OCI-LY3 (cell line): ENCODE data around the gene GRIK4.
"Not testable (repeated sequence)": the region's sequence is repeated elsewhere in the genome, so short reads cannot be mapped to it uniquely, and the experiment has no call there.

Source experiments
- H2AFZ ChIP-seq: fragments of 200-600, 300-600 bp; shearing (Covaris generic); 2 replicates; pipeline ENCODE4 v1.6.0; 2014; ENCODE audit warnings: antibody characterized with exemption, low read depth, low read length
- H3K27ac ChIP-seq: fragments of 200-600, 300-600 bp; sonication (generic); 2 replicates; pipeline ENCODE4 v1.5.1; 2014; ENCODE audit warnings: mild to moderate bottlenecking, low read length, moderate library complexity, mixed read lengths
- H3K27me3 ChIP-seq: fragments of 200-600, 300-600 bp; sonication (generic); 2 replicates; pipeline ENCODE4 v1.6.1; 2014; ENCODE audit warnings: low read depth, low read length, mixed read lengths
- H3K36me3 ChIP-seq: fragments of 200-600, 300-600 bp; sonication (generic); replicated peaks from 2 replicates; pipeline ENCODE3; 2014; ENCODE audit warnings: low read depth, low read length, mixed read lengths
- H3K4me1 ChIP-seq: fragments of 300-600, 200-600 bp; sonication (generic); 2 replicates; pipeline ENCODE4 v1.6.1; 2014; ENCODE audit warnings: low read length, mixed read lengths
- H3K4me2 ChIP-seq: fragments of 200-600, 300-600 bp; sonication (generic); 2 replicates; pipeline ENCODE4 v1.6.1; 2014; ENCODE audit warnings: low read length, mixed read lengths
- H3K4me3 ChIP-seq: fragments of 300-600, 200-600 bp; sonication (generic); 2 replicates; pipeline ENCODE4 v1.5.1; 2014; ENCODE audit warnings: antibody characterized with exemption, mild to moderate bottlenecking, low read length, moderate library complexity
- H3K79me2 ChIP-seq: fragments of 300-600, 200-600 bp; shearing (Covaris generic); 2 replicates; pipeline ENCODE4 v1.6.1; 2014; ENCODE audit warnings: mild to moderate bottlenecking, low read length, mixed read lengths
- H3K9ac ChIP-seq: fragments of 300-600, 200-600 bp; shearing (Covaris generic); 2 replicates; pipeline ENCODE4 v1.6.0; 2014; ENCODE audit warnings: mild to moderate bottlenecking, low read length, moderate library complexity
- H3K9me3 ChIP-seq: fragments of 200-600, 300-600 bp; shearing (Covaris generic); 2 replicates; pipeline ENCODE4 v1.6.1; 2014; ENCODE audit warnings: low read length, mixed read lengths; ENCODE audit not compliant: insufficient read depth
- H4K20me1 ChIP-seq: fragments of 200-600, 300-600 bp; sonication (generic); 2 replicates; pipeline ENCODE4 v1.6.1; 2016; ENCODE audit warnings: low read length, mixed read lengths; ENCODE audit not compliant: insufficient read depth
- EZH2phosphoT487 ChIP-seq: fragments of 200-600 bp; shearing (Covaris generic); IDR thresholded peaks from 2 replicates; pipeline ENCODE4 v1.6.1; 2018; ENCODE audit warnings: antibody characterized with exemption, mixed run types, low read depth
- TF ChIP-seq, protein P1 (sequence below): fragments of 200-600, 300-600 bp; sonication (generic); IDR thresholded peaks from 2 replicates; pipeline ENCODE4 v1.5.1; 2014; ENCODE audit warnings: antibody characterized with exemption, low read length, low read depth

Gene GRIK4

DNA sequence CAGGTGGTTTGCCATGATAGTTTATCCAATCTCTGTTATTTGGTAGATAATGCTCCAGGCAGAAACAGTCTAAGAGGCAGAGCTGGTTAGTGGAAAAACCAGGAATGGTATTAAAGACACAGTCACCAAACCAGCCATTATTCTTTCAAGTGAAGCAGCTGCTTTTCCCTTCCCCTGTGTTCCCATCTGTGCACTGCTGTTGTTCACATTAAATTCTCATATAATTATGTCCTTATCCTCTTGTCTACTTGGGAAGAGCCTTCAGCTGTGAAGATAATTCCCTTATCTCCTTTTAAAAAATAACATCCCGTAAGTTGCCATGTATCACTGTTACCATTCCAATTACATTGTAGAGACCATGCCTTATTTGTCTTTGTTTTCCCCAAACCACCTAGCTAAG is 507.2 kb downstream of the GRIK4 start:
- H3K4me1 ChIP-seq: peaks cover 8% of the 10 kb centered on the region
- TF ChIP-seq, protein P1, sequence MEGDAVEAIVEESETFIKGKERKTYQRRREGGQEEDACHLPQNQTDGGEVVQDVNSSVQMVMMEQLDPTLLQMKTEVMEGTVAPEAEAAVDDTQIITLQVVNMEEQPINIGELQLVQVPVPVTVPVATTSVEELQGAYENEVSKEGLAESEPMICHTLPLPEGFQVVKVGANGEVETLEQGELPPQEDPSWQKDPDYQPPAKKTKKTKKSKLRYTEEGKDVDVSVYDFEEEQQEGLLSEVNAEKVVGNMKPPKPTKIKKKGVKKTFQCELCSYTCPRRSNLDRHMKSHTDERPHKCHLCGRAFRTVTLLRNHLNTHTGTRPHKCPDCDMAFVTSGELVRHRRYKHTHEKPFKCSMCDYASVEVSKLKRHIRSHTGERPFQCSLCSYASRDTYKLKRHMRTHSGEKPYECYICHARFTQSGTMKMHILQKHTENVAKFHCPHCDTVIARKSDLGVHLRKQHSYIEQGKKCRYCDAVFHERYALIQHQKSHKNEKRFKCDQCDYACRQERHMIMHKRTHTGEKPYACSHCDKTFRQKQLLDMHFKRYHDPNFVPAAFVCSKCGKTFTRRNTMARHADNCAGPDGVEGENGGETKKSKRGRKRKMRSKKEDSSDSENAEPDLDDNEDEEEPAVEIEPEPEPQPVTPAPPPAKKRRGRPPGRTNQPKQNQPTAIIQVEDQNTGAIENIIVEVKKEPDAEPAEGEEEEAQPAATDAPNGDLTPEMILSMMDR: no peak
- no peak for TF ChIP-seq EZH2phosphoT487
- no peaks in the 10 kb centered on the region; the same call in 1 of the 2 replicates for H3K79me2 ChIP-seq
- no peak overlapping the region for H3K9ac ChIP-seq
- H3K9me3 ChIP-seq: no peaks in the 10 kb centered on the region
- peaks cover 16% of the 10 kb centered on the region for H3K27me3 ChIP-seq
- no peaks in the 10 kb centered on the region for H4K20me1 ChIP-seq
- H3K27ac ChIP-seq: no peak overlapping the region
- H3K36me3 ChIP-seq: no peaks in the 10 kb centered on the region
- H2AFZ ChIP-seq: no peak overlapping the region
- H3K4me3 ChIP-seq: no peak overlapping the region
- H3K4me2 ChIP-seq: no peak overlapping the region

DNA sequence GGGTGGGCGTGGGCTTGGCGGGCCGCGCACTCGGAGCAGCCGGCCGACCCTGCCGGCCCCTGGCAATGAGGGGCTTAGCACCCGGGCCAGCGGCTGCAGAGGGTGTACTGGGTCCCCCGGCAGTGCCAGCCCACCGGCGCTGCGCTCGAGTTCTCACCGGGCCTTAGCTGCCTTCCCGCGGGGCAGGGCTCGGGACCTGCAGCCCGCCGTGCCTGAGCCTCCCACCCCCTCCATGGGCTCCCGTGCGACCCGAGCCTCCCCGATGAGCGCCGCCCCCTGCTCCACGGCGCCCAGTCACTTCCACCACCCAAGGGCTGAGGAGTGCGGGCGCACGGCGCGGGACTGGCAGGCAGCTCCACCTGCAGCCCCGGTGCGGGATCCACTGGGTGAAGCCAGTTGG is 510.2 kb downstream of the GRIK4 start:
- peaks cover 28% of the 10 kb centered on the region for H3K79me2 ChIP-seq
- not testable (repeated sequence) for H2AFZ ChIP-seq, H3K9ac ChIP-seq, H3K9me3 ChIP-seq, H3K4me3 ChIP-seq, H3K27ac ChIP-seq, H4K20me1 ChIP-seq, H3K4me2 ChIP-seq, H3K36me3 ChIP-seq
- H3K27me3 ChIP-seq: peaks cover 16% of the 10 kb centered on the region
- peaks cover 17% of the 10 kb centered on the region for H3K4me1 ChIP-seq

DNA sequence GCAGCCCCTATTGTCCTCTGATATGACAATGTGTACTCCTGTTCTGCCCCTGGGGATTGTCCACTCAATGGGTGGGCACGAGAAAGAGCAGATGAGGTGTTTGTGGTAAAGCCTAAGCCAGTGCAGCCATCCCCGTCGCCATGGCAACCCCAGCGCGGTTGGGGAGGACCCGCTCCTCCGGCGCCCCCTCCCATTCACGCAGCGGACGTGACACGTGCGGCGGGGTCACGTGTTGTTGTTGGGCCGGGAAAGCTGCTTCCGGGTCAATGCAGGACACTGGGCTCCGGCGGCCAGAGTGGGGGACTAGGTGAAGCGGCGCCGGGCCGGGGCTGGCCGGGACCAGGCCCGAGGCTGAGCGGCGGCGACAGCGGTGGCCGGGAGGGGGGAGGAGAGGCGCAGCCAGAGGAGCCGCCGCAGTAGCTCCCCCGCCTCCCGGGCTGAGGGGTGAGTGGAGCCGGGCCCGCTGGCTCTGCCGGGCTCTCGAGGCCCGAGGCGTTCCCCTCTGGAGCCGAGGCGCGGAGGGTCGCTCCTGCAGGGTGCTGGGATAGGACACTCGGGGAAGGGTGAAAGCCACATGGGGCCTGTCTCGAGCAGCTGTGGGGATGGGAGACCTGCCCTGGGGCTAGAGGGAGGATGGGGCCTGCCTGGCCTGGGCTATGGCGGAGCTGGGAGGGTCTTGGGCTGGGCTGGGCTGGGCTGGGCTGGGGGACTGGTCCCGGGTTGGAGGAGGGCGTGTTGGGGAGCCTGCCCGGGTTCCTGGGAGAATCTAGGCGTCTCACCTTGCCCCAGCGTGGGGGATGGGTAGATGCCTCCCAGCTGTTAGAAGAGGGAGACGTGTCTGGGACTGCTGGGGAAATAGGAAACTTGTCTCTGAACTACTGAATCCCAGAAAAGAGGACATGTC is 512.6 kb downstream of the GRIK4 start, which contains the start of gene TBCEL:
Gene TBCEL, plus strand, starts transcription at position 255 of the 904 bp plus-strand sequence. CDS start 21,589 bp downstream, outside the sequence.
- Histone ChIP-seq H3K4me3 (peak within 1 kb of the TSS; percentile 93), H4K20me1 (peaks cover 7% of the 10 kb centered on the region), H2AFZ (peak within 1 kb of the TSS; percentile 95), H3K27me3 (peaks cover 4% of the 10 kb centered on the region), H3K79me2 (peaks cover 38% of the 10 kb centered on the region), H3K9ac (peak within 1 kb of the TSS; percentile 75), H3K36me3 (no peaks in the 10 kb centered on the region), H3K9me3 (no peaks in the 10 kb centered on the region), H3K4me1 (peaks cover 17% of the 10 kb centered on the region), H3K4me2 (peak within 1 kb of the TSS; percentile 99), H3K27ac (no peak within 1 kb of the TSS)
- TF ChIP-seq, protein P1: no peak
- TF ChIP-seq EZH2phosphoT487: no peak

DNA sequence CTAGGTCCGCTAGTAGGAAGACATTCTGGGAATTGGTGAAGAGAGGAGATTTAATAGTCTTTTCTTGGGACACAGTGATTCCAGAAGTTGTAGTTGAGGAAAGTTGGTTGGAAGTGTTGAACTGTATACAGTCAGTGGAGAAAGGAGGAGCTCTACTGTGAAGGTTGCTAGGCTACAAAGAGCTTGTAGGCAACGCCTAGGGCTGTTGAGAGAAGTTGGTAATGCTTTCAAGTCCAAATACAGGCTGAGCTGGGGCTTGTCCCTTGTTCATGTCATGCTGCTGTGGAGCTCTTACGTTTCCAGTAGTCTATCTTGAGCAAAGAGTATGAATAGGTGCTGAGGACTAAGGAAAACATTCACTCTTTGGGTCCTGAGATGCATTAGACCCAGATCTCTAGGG is 513.4 kb downstream of the GRIK4 start:
- Histone ChIP-seq H3K9ac (peak overlapping the region; percentile 75), H2AFZ (no peak overlapping the region), H3K36me3 (no peaks in the 10 kb centered on the region), H3K27me3 (no peaks in the 10 kb centered on the region), H3K9me3 (no peaks in the 10 kb centered on the region), H3K79me2 (peaks cover 38% of the 10 kb centered on the region), H3K4me2 (peak overlapping the region; percentile 99), H4K20me1 (peaks cover 7% of the 10 kb centered on the region), H3K4me3 (peak overlapping the region; percentile 93), H3K27ac (no peak overlapping the region), H3K4me1 (peaks cover 17% of the 10 kb centered on the region)
- TF ChIP-seq EZH2phosphoT487: no peak
- TF ChIP-seq, protein P1: no peak
